ENCODE measurements around the gene BIRC7. TPM values are rescaled to one million over a fixed set of nuclear protein-coding genes. Genes with fewer than 3 reads are reported as not detected.

BIRC7 gene
- total RNA-seq, 2 experiments from 2014 or later, result not detected

GRCh38 chr20:63281742-63282665 lies 46.3 kb downstream of the BIRC7 start:
- Histone ChIP-seq H3K9me3 (ENCODE audit: control insufficient read depth in 1 of 2, insufficient read depth in 1 of 2, low read length in 2 of 2) (no peaks in the 10 kb centered on the region), H3K4me1 (ENCODE audit: insufficient read depth, low read length) (peaks cover 21% of the 10 kb centered on the region), H3K4me3 (ENCODE audit: low read length) (no peak overlapping the region), H3K27ac (ENCODE audit: low read depth in 1 of 2, low read length in 2 of 2) (no peak overlapping the region), H3K27me3 (ENCODE audit: control insufficient read depth in 1 of 2, insufficient read depth in 2 of 2, low read length in 2 of 2) (no peaks in the 10 kb centered on the region), H3K36me3 (ENCODE audit: insufficient read depth, low read length) (peaks cover 53% of the 10 kb centered on the region)
- no peak for ATAC-seq (ENCODE audit: poor library complexity)
- CTCF ChIA-PET, result no interaction called here
- no peak overlapping the region for H3K27ac Mint-ChIP-seq
- no peaks in the 10 kb centered on the region for H3K27me3 Mint-ChIP-seq
- TF ChIP-seq, protein P1, sequence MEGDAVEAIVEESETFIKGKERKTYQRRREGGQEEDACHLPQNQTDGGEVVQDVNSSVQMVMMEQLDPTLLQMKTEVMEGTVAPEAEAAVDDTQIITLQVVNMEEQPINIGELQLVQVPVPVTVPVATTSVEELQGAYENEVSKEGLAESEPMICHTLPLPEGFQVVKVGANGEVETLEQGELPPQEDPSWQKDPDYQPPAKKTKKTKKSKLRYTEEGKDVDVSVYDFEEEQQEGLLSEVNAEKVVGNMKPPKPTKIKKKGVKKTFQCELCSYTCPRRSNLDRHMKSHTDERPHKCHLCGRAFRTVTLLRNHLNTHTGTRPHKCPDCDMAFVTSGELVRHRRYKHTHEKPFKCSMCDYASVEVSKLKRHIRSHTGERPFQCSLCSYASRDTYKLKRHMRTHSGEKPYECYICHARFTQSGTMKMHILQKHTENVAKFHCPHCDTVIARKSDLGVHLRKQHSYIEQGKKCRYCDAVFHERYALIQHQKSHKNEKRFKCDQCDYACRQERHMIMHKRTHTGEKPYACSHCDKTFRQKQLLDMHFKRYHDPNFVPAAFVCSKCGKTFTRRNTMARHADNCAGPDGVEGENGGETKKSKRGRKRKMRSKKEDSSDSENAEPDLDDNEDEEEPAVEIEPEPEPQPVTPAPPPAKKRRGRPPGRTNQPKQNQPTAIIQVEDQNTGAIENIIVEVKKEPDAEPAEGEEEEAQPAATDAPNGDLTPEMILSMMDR (IDR thresholded peaks at IDR 0.05), result no peak
- POLR2A ChIA-PET, result no interaction called here
- no peaks in the 10 kb centered on the region for H3K9me3 Mint-ChIP-seq
- DNase-seq, result no peak
- intact Hi-C loops (cut with DNase I, micrococcal nuclease), result loop anchor here in 1 of 2 experiments (1.0 kb wide), 1 partner anchor 23 kb away; no protein-coding TSS in a partner anchor
- H3K4me1 Mint-ChIP-seq (ENCODE audit: low read depth), result peaks cover 4% of the 10 kb centered on the region
- H3K4me3 Mint-ChIP-seq, result no peak overlapping the region
- H3K36me3 Mint-ChIP-seq (ENCODE audit: low read depth), result peaks cover 56% of the 10 kb centered on the region

- H3K9me3 Mint-ChIP-seq, result no peaks in the 10 kb centered on the region
- peaks cover 55% of the 10 kb centered on the region for H3K36me3 Mint-ChIP-seq (ENCODE audit: low read depth)
- ChIA-PET POLR2A (no interaction called here), CTCF (no interaction called here)
- no peak overlapping the region for H3K27ac Mint-ChIP-seq
- peaks cover 21% of the 10 kb centered on the region for H3K4me1 ChIP-seq (ENCODE audit: insufficient read depth, low read length)
- H3K27me3 Mint-ChIP-seq, result no peaks in the 10 kb centered on the region
- no peaks in the 10 kb centered on the region for H3K27me3 ChIP-seq (ENCODE audit: control insufficient read depth in 1 of 2, insufficient read depth in 2 of 2, low read length in 2 of 2)
- no peak overlapping the region for H3K27ac ChIP-seq (ENCODE audit: low read depth in 1 of 2, low read length in 2 of 2)
- no peaks in the 10 kb centered on the region for H3K9me3 ChIP-seq (ENCODE audit: control insufficient read depth in 1 of 2, insufficient read depth in 1 of 2, low read length in 2 of 2)
- no peak overlapping the region for H3K4me3 Mint-ChIP-seq
- H3K4me3 ChIP-seq (ENCODE audit: low read length), result no peak overlapping the region
- DNase-seq (no peak), ATAC-seq (ENCODE audit: poor library complexity) (no peak)
- TF ChIP-seq, protein P1 (IDR thresholded peaks at IDR 0.05), result no peak
- peaks cover 53% of the 10 kb centered on the region for H3K36me3 ChIP-seq (ENCODE audit: insufficient read depth, low read length)
- H3K4me1 Mint-ChIP-seq (ENCODE audit: low read depth), result peaks cover 4% of the 10 kb centered on the region
- intact Hi-C loops (cut with DNase I, micrococcal nuclease), result loop anchor here in 1 of 2 experiments (1.0 kb wide), 1 partner anchor 22 kb away; no protein-coding TSS in a partner anchor
Observed at GRCh38 chr20:63282946-63283345, 47.2 kb downstream of the BIRC7 start.

DNA sequence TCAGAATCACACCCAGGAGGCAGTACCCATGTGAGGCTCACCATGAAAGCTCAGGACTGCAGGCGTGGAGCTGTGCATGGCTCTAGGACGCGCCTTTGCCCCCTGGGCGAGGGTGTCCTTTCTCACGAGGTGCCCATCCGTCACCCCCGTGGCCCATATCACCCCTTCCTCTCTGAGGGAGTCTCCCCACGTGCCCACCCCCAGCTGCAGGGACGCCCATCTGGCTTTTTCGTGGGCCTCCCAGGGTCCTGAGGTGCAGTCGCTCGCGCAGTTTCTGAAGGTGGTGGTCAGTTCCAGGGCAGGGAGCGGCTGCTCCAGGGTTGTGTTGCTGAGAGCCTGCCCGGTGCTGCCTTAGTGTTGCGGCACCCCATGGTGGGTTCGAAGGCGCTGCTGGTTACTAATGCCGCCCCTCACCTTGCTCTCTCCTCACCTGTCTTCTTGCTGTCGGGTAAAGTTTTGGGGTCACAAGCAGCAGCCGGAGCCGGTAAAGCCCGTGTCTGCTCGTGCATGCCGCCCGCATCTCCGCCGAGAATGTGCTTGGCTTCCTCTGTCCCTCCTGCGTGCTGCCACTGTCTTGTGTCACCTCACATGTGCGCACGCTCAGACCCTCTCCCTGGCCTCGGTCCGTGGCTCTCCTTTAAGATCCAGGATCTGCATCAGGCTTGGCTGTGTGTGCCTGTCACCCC lies 47.8 kb downstream of the BIRC7 start:
- TF ChIP-seq, protein P1 (IDR thresholded peaks at IDR 0.05), result no peak
- H3K27ac Mint-ChIP-seq, result peak overlapping the region; percentile 63
- no peak overlapping the region for H3K27ac ChIP-seq (ENCODE audit: low read depth in 1 of 2, low read length in 2 of 2)
- H3K4me3 Mint-ChIP-seq, result peak overlapping the region; percentile 76
- intact Hi-C loops (cut with DNase I, micrococcal nuclease), result no loop called here
- ChIA-PET CTCF (no interaction called here), POLR2A (interaction anchor here (2.5 kb wide), 1 partner anchor 12 kb away, joined by 10 read pairs; the partner anchor contains the start of gene ARFGAP1)
- no peaks in the 10 kb centered on the region for H3K9me3 Mint-ChIP-seq
- H3K27me3 Mint-ChIP-seq, result no peaks in the 10 kb centered on the region
- peak in 1 of 14 experiments; percentile 10 for DNase-seq
- H3K4me3 ChIP-seq (ENCODE audit: low read length), result peak overlapping the region; percentile 51
- H3K36me3 Mint-ChIP-seq (ENCODE audit: low read depth), result peaks cover 49% of the 10 kb centered on the region
- no peaks in the 10 kb centered on the region for H3K9me3 ChIP-seq (ENCODE audit: control insufficient read depth in 1 of 2, insufficient read depth in 1 of 2, low read length in 2 of 2)
- peaks cover 21% of the 10 kb centered on the region for H3K4me1 ChIP-seq (ENCODE audit: insufficient read depth, low read length)
- H3K4me1 Mint-ChIP-seq (ENCODE audit: low read depth), result peaks cover 4% of the 10 kb centered on the region
- peaks cover 53% of the 10 kb centered on the region for H3K36me3 ChIP-seq (ENCODE audit: insufficient read depth, low read length)
- H3K27me3 ChIP-seq (ENCODE audit: control insufficient read depth in 1 of 2, insufficient read depth in 2 of 2, low read length in 2 of 2), result no peaks in the 10 kb centered on the region
- ATAC-seq (ENCODE audit: poor library complexity), result peak; percentile 19

Data from CD4-positive, alpha-beta T cell (primary cell).